ENCODE measurements around the gene ATP5MC3.

Gene ATP5MC3

DNA sequence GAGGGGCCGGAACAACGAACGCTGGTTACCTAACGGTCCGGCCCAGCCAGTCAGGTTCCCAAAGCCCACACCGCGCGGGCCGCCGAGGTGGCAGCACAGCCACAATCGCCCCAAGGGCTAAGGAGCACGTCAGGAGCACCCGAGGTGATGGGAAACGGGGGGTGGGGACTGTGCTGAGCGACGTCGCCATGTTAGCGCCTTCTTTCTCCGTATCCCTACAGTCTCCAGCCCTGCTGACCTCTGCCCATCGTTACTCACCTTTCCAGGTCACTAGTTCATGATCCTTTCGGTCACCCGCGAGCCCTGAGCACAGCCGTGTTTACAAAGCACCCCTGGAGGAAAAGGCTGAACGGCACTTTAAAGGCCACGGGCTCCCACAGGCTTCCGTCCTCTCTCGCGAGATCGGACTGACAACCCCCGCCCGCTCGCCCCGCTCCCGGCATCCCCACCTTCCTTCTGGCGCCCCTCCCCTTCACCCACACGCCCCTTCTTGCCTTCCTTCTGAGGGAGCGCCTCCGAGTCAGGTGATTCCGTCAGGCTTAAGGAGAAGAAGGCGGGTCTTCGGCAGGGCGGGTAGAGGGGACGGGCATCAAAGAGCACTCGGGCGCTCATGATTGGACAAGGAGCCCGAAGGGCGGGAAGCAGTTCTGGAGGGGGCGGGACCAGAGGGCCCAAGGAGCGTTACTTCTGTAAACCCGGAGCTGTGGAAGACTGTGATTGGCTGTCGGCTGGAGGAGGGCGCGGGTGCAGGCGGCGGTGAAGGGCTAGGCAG, 13.5 kb downstream of the ATP5MC3 start, which contains the start of gene ATF2:
TSS of gene ATF2 (minus strand) at position 412 of the 772 bp plus-strand sequence. CDS start 31,760 bp downstream, outside the sequence.
- peak; percentile 99 for DNase-seq

DNA sequence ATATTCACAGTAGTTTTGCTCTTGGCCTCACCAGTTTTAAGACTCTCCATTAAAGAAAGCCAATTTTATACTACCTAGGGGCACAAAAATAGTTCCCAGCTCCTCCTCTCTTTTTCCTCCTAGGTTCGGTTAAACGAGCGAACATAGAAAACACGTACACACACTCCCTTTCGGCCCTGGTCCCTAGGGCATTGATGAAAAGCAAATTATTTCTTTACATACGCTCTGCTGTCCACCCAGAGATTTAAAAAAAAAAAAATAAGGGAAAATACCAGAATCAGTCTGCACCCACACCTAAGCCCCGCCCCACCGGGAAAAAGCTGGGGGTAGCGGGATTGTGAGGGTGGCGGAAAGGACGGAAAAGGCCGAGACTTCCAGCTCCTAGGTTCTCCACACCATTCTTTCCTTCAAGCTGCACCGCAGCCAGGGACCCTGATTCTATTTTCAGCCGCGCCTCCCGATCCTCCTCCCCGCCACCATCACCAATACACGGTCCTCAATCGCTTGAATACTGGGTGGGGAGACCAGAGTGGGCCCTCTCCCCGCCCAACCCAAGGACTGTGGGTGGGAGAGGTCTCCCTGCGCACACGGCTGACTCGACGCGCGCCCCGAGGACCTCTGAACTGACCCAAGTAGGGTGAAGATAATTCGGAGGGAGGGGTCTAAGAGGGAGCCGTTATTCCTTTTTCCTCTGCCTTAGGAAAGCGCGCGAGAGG, 14.3 kb downstream of the ATP5MC3 start:
- peak; percentile 69 for DNase-seq

DNA sequence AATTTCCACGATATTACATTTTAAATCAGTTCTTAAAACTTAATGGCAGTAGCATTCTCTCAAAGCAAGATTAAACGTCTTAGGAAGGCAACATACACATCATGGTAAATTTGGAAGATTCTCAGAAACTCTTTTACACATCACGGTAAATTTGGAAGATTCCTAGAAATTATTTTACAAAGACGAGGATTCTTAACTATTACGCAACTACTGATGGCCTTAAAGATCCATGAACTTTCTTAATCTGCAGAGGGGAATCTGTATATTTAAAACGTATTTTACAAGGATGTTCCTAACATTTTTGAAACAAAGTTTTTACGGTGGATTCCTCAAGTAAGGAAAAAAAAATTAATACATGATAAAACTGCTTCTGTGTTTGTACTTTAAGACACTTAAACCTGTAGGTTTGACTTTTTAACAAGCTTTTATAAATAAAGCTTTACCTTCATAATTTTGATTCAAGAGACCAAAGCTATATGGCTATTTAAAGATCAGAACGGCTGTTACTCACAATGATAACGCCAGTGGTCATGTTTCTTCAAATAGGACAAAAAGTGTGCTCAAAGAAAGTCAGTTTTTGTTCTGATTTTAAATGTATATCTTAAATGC, 15.2 kb downstream of the ATP5MC3 start:
- DNase-seq: no peak

DNA sequence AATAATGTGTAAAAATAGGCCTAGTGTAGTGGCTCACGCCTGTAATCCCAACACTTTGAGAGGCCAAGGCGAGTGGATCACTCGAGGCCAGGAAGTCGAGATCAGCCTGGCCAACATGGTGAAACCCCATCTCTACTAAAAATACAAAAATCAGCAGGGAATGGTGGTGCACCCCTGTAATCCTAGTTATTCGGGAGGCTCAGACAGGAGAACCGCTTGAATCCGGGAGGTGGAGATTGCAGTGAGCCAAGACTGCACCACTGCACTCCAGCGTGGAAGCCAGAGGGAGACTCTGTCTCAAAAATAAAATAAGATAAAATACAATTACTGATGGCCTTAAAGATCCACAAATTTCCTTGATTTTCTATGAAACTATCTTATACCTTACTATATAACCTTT, 17.3 kb downstream of the ATP5MC3 start:
- no peak for DNase-seq

DNA sequence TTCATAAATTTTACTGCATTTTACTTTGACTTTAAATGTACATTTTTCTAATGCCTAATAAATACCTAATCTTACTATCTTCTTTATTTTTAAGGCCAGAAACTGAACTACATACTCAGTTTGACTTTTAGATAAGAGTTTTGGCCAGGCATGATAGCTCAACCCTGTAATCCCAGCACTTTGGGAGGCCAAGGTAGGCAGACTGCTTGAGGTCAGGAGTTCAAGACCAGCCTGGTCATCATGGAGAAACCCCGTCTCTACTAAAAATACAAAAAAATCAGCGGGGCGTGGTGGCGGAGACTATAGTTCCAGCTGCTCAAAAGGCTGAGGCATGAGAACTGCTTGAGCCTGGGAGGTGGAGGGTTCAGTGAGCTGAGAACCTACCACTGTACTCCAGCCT, 22.6 kb downstream of the ATP5MC3 start:
- no peak for DNase-seq

DNA sequence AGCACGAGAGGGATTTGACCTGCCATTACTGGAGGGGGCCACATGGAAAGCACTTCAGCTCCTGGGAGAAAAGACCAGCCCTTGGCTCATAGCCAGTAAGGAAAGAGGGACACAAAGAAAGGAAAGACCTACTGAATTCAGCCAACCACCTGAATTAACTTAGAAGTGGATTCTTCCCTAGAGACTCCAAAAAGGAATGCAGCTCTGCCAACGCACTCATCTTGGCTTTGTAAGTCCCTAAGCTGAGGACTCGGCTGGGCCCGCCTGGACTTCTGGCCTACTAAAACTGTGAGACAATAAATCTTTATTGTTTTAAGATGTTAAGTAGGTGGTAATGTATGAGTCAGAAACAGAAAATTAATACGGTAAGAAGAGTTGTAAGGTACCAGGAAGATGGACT, 25.0 kb downstream of the ATP5MC3 start:
- no peak for DNase-seq

DNA sequence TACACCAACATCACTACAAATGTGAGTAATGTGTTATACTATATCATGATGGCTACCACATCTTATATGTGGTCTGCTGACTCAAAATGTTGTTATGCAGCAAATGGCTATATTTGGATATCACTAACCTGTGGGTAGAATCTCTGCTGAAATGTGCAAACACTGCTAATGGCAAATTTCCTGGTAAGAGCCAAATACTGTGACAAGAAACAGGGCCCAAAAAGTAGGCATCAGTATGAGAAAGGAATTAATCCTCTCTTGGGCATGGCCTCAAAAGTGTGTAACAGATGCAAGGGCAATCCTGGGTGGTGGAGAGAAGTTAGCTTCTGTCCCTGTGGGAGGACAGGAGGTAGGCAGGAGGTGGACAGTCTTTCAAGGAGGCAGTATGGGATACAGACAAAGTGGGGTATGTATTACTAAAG, 26.8 kb downstream of the ATP5MC3 start:
- DNase-seq: no peak

DNA sequence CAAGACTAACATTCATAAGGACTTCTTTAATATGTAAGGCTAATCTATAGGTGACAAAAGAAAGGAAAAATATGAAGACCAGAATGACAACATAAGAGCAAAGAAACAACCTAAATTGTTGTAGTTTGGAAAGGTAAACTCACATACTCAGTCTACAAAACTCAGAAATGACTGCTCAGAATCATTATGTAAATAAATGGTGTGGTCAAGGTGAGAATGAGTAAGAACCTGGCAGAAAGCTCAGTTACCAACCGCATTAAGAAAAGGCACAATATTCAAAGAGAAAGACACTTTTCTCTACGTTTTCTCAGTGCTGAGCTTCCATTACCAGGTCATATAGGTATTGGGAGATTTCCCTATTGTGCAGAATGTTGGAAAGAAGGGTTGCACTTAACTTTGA, 29.3 kb downstream of the ATP5MC3 start:
- DNase-seq: no peak

DNA sequence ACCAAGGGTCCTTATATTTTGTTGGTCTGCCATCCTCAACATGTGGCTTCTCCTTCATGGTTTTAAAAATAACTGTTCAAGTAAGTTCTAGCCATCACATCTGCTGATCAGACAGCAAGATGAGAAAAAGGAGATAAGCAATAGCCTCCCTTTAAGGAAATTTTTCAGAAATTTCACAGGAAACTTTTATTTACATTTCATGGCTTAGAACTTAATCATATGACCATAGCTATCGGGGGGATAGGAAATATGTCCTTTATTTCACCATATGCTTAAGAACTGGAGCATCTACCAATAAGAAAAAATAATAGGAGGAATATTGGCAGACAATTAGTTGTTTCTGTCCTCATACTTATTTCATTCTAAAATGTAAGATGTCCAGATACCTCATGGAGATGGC, 29.7 kb downstream of the ATP5MC3 start:
- no peak for DNase-seq

DNA sequence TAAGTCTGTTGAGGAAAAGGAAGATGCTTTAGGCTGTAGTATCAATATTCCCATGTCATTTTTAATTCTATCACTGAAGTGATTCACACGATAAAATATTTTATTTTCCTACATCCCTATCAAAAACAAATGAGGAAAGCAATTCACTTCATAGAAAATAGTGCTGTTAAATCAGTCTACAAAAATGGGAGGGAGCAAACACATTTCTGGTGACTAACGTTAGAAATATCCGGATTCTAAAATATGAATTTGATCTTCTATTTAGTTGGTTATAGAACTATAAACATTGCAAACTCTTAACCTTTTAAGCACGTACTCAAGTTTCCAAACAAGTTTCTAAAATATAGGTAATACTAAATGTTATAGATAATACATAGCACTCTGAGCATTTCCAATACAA, 34.3 kb downstream of the ATP5MC3 start:
- DNase-seq: no peak

DNA sequence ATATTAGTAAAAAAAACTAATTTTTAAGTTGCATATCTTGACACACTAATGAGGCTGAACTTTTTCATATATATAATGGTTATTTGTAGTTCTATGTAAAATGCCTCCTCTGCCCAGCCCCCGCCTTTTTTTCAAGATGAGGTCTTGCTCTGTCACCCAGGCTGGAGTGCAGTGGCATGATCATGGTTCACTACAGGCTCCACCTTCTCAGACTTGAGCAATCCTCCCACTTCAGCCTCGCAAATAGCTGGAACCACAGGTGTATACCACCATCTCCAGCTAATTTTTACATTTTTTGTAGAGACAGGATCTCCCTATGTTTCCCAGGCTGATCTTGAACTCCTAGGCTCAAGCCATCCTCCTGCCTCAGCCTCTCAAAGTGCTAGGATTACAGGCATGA, 37.8 kb downstream of the ATP5MC3 start:
- no peak for DNase-seq

DNA sequence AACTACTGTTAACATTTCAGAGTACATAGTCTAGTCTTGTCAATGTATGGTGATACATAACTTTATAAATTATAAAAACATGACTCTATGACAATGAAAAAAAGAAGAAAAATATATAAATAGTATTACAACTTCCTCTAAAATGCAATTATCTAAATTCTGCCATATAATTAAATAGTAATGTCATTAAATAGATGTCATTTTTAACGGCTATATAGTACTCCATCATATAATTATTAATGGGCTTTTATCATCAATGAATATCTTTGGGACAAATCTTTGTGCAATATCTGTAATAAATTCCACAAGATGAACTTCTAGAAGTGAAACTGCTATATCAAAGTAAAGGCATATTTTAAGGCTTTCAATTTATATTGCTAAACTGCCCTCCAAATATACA, 38.3 kb downstream of the ATP5MC3 start:
- DNase-seq: no peak

DNA sequence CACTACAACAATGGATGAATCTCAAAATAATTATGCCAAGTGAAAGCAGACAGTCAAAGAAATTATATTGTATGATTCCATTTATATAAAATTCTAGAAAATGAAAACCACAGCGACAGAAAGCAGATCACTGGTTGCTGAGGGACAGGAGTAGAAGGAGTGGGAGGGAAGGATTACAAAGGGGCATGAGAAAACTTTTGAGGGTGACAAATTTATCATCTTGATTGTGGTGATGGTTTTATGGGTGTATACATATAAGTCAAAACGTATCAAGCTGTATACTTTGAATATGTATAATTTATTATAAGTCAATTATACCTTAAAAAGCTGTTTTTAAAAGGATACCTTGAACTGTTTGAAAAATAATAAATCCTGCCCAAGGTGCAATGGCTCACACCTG, 41.2 kb downstream of the ATP5MC3 start:
- DNase-seq: no peak

DNA sequence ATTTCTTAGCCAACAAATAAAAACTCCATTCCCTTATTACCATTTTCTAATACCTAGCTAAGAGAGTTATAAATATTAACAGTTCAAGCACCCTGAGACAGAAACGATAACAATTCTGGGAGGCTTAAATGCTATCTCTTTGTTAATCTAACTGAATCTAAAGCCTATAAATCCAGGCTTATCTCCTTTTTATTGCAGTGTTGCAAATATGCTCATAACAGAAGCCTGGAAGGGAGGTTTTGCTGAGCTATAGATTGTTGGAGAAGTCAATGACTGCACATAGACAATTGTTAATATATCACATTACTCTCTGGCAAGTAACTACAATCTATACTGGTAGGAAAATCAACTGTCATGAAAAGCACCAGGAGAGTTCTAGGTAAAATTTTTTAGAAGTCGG, 43.7 kb downstream of the ATP5MC3 start:
- no peak for DNase-seq

DNA sequence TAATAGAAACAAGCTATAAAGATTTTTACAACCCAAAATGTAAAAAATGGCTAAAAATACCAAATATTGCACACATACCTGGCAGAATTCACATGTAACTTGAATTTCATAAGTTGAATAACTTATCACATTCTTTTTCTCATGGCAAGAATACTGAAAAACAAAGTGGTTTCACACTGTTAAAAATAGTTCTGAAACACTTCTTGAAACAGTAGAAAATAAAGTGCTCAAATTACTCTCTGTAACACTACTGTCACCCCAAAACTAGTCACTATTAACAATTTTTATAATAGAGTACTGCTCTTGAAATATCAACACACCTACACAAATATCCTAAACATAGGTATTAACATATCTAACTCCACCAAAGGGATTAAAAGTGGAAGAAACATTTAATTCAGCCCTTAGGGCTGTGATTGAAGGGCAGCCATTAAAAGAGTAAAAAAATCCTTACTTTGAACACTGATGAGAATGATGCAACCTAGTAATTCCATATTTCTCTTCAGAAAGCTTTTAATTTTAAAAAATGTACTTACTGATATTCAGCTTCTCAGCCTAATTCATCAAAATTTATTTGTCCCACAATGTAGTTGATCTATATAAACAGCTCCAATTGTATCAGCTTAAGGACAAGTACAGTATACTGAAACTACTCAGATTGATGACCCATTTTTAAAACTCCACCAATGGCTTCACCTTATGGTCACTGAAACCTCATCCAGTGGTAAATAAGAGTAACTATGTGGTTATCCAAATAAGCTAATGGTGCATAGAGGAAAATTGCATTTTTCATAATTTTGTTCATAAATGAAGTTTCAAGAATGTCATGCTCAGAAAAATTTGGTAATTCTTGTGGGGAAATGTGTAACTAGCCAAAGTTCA, 44.9 kb downstream of the ATP5MC3 start:
- no peak for DNase-seq

DNA sequence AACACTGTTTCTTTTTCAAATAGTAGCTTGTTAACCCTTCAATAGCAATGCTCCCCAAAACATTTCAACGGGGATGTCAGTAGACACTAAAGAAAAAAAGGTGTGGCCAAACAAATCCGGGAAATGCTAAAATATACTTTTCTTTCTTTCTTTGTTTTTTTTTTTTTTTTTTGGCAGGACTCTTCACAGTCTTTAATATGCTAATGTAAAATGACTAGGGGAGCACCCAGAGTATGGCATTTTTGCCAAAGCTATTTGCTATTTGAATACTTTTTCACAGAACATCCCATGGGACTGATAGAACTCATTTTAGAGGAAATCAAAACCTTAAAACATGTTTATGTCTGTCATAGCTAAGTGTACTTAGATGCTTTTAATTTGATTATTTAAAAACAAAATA, 45.6 kb downstream of the ATP5MC3 start:
- no peak for DNase-seq

DNA sequence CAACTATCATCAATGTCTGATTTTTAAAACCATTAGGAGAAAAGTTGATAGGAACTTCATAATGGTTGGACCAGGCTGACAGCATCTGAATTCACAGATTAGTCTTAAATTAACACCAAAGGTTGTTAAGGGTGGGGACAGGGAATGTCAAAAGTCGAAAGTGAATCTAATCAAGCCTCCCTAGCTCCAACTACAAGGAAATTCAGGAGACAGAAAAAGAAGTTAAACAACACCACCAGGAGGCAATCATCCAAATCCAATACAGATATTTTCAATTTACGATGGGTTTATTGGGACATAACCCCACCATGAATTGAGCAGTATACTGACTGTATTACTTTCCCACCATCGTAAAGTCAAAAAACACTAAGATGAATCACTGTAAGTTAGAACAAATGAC, 46.3 kb downstream of the ATP5MC3 start:
- DNase-seq: no peak

DNA sequence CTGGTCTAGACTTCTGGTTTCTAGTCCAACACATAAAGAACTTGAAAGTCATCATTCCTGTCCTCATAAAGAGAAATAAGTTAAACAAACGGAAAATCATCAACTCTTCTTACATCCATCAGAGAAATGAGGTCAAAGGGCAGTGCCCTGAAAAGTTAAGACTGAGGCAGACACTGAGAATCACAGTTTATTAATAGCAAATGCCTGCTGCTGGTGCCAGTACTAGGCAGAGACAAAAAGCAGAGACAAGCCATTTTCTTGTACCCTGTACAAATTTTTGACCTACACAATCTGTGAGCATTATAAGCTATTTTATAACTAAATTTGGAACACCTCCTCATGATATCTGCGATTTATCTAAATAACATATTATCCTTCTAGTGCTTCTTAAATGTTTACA, 50.3 kb downstream of the ATP5MC3 start:
- no peak for DNase-seq

DNA sequence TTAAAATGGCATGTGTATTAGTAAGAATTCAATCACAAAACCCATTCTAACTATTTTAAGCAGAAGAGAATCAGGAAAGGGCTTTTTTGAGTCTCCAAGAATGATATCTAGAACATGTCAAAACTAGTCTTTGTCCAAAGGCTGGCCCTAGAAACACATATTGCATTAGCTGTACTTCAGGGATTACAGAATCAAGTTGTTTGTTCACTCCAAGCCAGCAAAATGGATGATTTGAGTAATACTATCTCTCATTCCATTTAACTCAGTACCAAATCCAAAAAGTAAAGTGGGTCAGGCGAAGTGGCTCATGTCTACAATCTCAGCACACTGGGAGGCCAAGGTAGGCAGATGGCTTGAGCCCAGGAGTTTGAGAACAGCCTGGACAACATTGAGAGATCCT, 54.8 kb downstream of the ATP5MC3 start:
- no peak for DNase-seq
